Measurements from ENCODE around the gene STATH. TPM values are rescaled to one million over a fixed set of nuclear protein-coding genes. Genes with fewer than 3 reads are reported as not detected.

STATH gene
- total RNA-seq, 2 donors from 2014 or later: not detected

Other genes starting within 250 kb of the STATH start
- gene SULT1B1, start 235.3 kb upstream of the STATH start, total RNA-seq: 1 to 10 TPM in 1 of 2 donors, under 1 TPM in 1; 0.36 to 3.0 TPM
- gene SULT1E1, start 135.8 kb upstream of the STATH start, total RNA-seq: under 1 TPM in 1 of 2 donors, not detected in 1; 0.41 TPM
- 1 to 10 TPM in 1 of 2 donors, not detected in 1; 1.4 TPM for gene CSN1S1, start 64.9 kb upstream of the STATH start, total RNA-seq
- gene CSN2, start 30.2 kb upstream of the STATH start, total RNA-seq: not detected
- not detected for gene HTN3, start 32.5 kb downstream of the STATH start, total RNA-seq
- not detected for gene HTN1, start 54.5 kb downstream of the STATH start, total RNA-seq
- under 1 TPM in 1 of 2 donors, not detected in 1; 0.23 TPM for gene PRR27, start 158.3 kb downstream of the STATH start, total RNA-seq
- gene ODAM, start 199.8 kb downstream of the STATH start, total RNA-seq: 1 to 10 TPM in 1 of 2 donors, not detected in 1; 2.8 TPM
- gene FDCSP, start 230.2 kb downstream of the STATH start, total RNA-seq: not detected
- gene CSN3, start 246.6 kb downstream of the STATH start, total RNA-seq: not detected

Data from prostate gland (tissue), 2 donors.